GM12891 (cell line): ENCODE results near the gene NR6A1.

Source experiments
- DNase-seq: peaks from one replicate; pipeline ENCODE4 v3.0.0; 2011; ENCODE audit warnings: low spot score; ENCODE audit not compliant: insufficient read length
- FAIRE-seq: peaks from 2 replicates; lab custom pipeline; 2011; peaks lifted over from hg19 to GRCh38; lab: Jason Lieb, UNC
- PAX5 ChIP-seq: IDR thresholded peaks from 2 replicates; pipeline ENCODE4 v1.6.1; 2011; ENCODE audit warnings: low read length, moderate library complexity, mild to moderate bottlenecking; ENCODE audit not compliant: insufficient read depth, severe bottlenecking
- POLR2A ChIP-seq: IDR thresholded peaks from 2 replicates; pipeline ENCODE4 v1.6.1; 2011; ENCODE audit warnings: low read depth, low read length, control low read depth
- POLR2AphosphoS5 ChIP-seq: IDR thresholded peaks from 2 replicates; pipeline ENCODE4 v1.6.1; 2011; ENCODE audit warnings: low read depth, low read length, control low read depth
- POU2F2 ChIP-seq: IDR thresholded peaks from 2 replicates; pipeline ENCODE4 v1.6.1; 2011; ENCODE audit warnings: low read depth, mild to moderate bottlenecking, control low read depth, low read length, moderate library complexity
- SPI1 ChIP-seq: IDR thresholded peaks from 2 replicates; pipeline ENCODE4 v1.6.1; 2011; ENCODE audit warnings: low read depth, low read length, control low read depth
- TAF1 ChIP-seq: IDR thresholded peaks from 2 replicates; pipeline ENCODE4 v1.6.1; 2011; ENCODE audit warnings: low read depth, low read length, control low read depth

Gene NR6A1

DNA sequence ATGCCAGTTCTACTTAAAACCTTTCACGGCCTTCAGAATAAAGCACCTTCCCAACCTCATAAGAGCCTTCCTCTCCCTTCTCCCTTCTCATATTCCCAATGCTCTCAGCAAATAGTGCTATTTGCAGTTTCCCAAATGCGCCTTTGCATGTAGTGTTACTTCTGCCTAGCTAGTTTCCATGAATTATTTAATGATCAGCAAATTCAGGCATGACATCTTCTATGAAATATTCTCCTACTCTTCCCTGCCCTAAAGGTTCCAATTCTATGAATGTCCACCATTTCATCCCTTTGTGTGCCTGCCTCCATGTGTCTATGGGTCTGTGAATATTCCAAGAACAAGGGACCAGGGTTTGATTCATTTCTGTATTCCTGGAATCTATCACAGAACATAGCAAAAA is 165.1 kb downstream of the NR6A1 start:
- FAIRE-seq (no peak), DNase-seq (no peak)
- TF ChIP-seq POLR2A = no peak
- no peak for TF ChIP-seq POU2F2

DNA sequence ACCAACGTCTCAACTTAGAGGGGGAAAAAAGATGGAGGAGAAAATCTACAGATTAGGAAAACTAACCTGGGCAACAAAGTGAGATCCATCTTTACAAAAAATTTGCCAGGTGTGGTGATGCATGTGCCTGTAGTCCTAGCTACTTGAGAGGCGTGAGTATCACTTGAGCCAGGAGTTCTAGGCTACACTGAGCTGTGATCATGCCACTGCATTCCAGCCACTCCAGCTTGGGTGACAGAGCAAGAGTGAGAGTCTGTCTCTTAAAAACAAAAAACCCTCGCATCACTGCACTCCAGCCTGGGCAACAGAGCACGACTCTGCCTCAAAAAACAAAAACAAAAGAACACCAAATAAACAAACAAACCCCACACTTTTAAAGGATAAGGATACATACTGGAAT is 165.9 kb downstream of the NR6A1 start:
- no peak for FAIRE-seq
- TF ChIP-seq TAF1 (no peak), POU2F2 (no peak), POLR2A (no peak), PAX5 (no peak), POLR2AphosphoS5 (no peak), SPI1 (no peak)

DNA sequence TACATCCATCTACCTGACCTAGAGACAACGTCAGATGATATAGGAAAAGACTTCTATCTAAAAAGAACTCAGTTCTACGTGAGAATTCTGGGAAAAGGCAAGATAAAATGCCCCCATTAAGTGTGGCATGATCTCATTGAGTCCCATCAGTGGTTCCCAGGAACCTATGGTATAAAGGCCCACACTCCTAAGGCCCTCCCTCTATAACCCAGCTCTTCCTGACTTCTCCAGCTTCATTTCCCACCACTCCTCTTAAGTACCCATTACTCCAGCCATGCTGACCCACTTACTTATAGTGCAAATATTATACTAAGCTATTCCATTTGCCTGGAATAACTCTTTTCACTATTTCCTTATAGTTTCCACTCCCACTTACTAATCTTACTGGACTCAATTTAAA is 168.5 kb downstream of the NR6A1 start:
- TF ChIP-seq POLR2AphosphoS5 (no peak), SPI1 (no peak), POU2F2 (no peak), POLR2A (no peak), TAF1 (no peak), PAX5 (no peak)
- no peak for DNase-seq
- no peak for FAIRE-seq

More for the DNA sequence above, 165.9 kb downstream of the NR6A1 start:
- no peak for DNase-seq

DNA sequence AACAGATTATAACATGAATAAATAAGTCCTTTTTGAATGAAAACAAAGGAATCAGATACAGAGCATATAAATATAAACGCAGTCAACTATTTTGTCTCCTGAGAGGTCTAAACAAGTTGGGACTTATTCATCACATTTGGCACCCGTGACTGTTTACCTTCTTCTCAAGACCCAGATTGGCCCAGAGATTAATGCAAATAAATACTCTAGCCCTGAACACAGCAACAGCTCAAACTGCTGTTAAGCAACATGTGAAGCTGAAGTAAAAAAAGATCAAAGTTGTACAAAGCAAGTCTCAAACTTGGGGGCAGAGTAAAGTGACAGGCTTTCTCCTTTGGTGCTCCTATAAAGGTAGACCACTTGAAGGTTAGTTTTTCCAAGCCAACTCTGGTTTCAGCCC is 168.9 kb downstream of the NR6A1 start:
- no peak for DNase-seq
- no peak for FAIRE-seq
- no peak for TF ChIP-seq TAF1
- TF ChIP-seq POU2F2 = no peak
- TF ChIP-seq PAX5 = no peak
- no peak for TF ChIP-seq SPI1

DNA sequence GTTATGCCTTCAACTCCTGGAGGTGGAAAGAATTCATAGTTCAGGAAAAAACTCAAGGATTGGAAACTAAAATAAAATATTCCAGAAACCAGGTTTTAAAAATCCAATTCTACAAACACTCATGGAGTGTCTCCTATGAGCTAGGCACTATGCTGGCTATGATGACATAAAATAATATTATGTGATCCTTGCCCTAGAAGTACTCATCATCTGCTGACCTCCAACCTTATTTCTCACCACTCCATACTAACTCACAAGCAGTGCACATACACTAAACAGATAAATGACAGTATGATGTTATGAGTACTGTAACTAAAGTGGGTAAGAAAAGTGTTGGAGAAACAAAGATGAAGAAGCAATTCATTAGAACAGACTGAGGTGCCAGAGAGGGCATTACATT is 170.7 kb downstream of the NR6A1 start:
- no peak for TF ChIP-seq POLR2A
- TF ChIP-seq SPI1 = no peak
- no peak for TF ChIP-seq POLR2AphosphoS5
- DNase-seq (no peak), FAIRE-seq (no peak)

DNA sequence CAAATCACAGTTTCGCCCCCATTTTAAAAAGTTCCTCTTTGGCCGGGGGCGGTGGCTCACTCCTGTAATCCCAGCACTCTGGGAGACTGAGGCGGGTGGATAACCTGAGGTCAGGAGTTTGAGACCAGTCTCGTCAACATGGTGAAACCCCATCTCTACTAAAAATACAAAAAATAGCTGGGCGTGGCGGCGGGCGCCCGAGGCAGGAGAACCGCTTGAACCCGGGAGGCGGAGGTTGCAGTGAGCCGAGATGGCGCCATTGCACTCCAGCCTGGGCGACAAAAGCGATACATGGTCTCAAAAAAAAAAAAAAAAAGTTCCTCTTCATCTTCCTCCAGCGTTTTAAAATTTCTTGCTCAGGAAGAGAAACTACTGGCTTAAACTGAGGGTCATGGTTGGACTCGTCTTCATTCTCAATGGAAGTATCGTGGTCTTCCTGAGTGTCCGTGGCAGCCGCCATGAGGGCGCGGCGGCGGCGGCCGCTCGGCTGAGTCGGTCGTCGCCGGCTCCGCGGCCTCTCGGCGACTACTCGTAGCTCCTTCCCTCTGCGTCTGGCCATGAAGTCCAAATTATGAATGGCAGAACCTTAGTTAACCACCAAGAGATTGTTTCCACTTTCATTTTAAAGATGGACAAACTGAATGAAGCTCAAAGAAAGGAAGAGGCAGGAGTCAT is 171.9 kb downstream of the NR6A1 start:
- DNase-seq (no peak), FAIRE-seq (no peak)
- TF ChIP-seq POLR2A = no peak
- no peak for TF ChIP-seq TAF1
- no peak for TF ChIP-seq PAX5
- TF ChIP-seq POU2F2 = no peak
- TF ChIP-seq SPI1 = no peak
- no peak for TF ChIP-seq POLR2AphosphoS5

DNA sequence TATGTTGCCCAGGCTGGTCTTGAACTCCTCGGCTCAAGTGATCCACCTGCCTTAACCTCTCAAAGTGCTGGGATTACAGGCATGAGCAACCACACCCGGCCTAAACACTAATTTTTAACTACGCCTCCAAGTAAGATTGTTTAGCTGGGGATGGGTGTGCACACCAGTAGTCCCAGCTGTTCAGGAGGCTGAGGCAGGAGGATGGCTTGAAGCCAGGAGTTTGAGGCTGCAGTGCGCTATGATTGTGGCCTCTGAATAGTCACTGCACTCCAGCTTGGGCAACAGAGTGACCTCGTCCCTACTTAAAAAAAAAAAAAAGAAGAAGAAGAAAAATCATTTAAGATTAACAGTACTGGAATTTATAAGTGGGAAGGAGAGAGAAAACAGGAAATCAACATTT is 173.1 kb downstream of the NR6A1 start:
- TF ChIP-seq PAX5 = no peak
- no peak for TF ChIP-seq SPI1
- no peak for TF ChIP-seq TAF1
- TF ChIP-seq POU2F2 = no peak
- no peak for TF ChIP-seq POLR2A
- TF ChIP-seq POLR2AphosphoS5 = no peak
- FAIRE-seq = no peak

DNA sequence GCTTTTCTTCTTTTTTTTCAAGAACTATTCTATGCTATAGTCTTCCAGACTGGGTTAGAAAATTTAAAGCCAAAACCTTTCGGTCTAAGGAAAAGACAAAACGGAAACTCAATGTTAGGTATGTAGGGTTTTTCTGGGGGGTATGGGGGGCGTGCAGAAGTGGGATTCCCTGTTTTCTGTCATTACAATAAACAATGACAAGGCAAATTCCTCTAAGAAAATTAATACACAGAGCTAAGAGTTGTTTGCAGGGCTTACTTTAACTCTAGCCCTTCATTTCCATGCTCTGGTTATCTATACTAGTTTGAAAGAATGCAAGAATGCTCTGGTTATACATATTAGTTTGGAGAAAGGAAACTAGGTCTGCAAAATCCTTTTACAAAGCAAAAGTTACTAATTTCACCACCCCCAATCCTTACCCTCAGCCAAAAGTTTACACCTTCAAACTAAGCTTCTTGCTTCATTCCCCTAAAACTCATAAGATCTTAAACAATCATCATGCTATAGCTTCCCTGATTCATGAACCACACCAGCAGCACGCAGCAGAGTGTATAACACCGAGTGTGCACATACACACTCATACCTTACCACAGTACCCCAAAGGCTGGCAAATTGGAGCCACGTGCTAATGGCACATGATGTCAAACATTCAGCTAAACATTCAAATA is 174.8 kb downstream of the NR6A1 start:
- FAIRE-seq (peak; percentile 26), DNase-seq (no peak)
- TF ChIP-seq SPI1 (no peak), TAF1 (no peak), PAX5 (no peak), POLR2A (no peak), POU2F2 (no peak), POLR2AphosphoS5 (no peak)

More for the DNA sequence above, 173.1 kb downstream of the NR6A1 start:
- DNase-seq = no peak

DNA sequence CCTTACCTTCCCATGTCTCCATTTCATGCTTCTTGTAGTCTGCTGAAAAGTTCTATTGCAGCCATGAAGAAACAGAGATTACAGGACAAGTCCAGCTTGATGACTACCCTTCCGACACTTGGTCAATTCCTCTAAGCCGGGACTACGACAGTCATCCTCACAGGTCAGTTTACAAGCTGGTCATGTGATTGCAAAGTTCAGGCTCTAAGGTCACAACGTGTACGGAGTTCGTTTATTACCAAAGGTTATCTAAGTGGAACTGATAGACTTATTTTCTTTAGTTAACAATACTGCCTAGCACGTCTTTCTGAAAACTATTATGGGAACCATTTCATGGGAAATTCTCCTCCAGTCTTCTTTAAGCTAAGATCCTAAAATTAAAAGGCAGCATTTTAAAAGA is 175.4 kb downstream of the NR6A1 start:
- DNase-seq = no peak
- peak; percentile 41 for FAIRE-seq
- no peak for TF ChIP-seq TAF1
- no peak for TF ChIP-seq SPI1
- no peak for TF ChIP-seq POU2F2
- no peak for TF ChIP-seq POLR2AphosphoS5
- no peak for TF ChIP-seq POLR2A
- no peak for TF ChIP-seq PAX5

DNA sequence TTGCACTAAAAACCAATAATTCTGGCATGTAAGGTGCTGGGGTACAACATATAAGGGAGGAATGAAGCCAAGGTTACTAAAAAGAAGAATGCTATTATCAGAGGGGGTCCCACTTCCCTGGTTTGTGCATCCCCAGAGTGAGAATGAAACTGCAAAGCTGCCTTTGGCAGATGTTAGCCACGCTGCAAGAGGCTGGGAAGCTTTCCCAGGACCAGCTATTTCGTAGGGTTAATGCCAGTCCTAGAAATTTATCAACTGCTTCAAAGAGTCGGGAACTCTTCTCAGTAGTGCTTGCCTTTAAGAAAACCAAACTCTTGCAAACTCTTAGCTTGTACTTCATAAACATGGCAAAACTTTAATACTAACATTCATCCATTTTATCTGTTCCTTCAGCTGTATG is 176.4 kb downstream of the NR6A1 start:
- FAIRE-seq = no peak
- TF ChIP-seq PAX5 (no peak), POLR2A (no peak), POU2F2 (no peak), POLR2AphosphoS5 (no peak), SPI1 (no peak), TAF1 (no peak)
- DNase-seq = no peak
